Measurements from ENCODE around the gene TUT4. TPM values are rescaled to one million over a fixed set of nuclear protein-coding genes. Genes with fewer than 3 reads are reported as not detected.

The TUT4 gene
- polyA plus RNA-seq, 3 donors, result 4.3 to 24.2 (median 7.6) TPM

GRCh38 chr1:52532731-52533327 is 20.1 kb downstream of the TUT4 start:
- Mint-ChIP-seq H3K27ac (peak overlapping the region; percentile 5 to 95 (median 91)), H3K27me3 (ENCODE audit: low read depth in 3 of 3) (no peaks in the 10 kb centered on the region), H3K4me3 (no peak overlapping the region), H3K36me3 (peaks cover 2 to 4% of the 10 kb centered on the region in 2 donors), H3K9me3 (peaks cover 0 to 8% (median 3%) of the 10 kb centered on the region in 7 donors), H3K4me1 (peaks cover 59% of the 10 kb centered on the region)
- Histone ChIP-seq H3K9ac (ENCODE audit: insufficient read depth, low read length, poor library complexity, severe bottlenecking) (no peak overlapping the region), H3K4me2 (replicated peaks; ENCODE audit: extremely low read depth, low read length, poor library complexity, severe bottlenecking) (peak overlapping the region; percentile 35), H3K27me3 (ENCODE audit: control insufficient read depth in 2 of 2, insufficient read depth in 2 of 2, low read length in 2 of 2) (no peaks in the 10 kb centered on the region), H3K9me3 (replicated peaks in 1 of 2; ENCODE audit: control insufficient read depth in 1 of 2, insufficient read depth in 1 of 2, low read length in 2 of 2) (no peaks in the 10 kb centered on the region), H3K4me1 (ENCODE audit: control insufficient read depth in 1 of 2, insufficient read depth in 2 of 2, low read length in 2 of 2) (peaks cover 45 to 57% of the 10 kb centered on the region in 2 donors), H2AFZ (ENCODE audit: insufficient read depth, low read depth, low read length, poor library complexity, severe bottlenecking) (no peak overlapping the region), H3K79me2 (ENCODE audit: insufficient read depth, low read length) (peaks cover 69% of the 10 kb centered on the region), H4K20me1 (ENCODE audit: insufficient read depth, low read length) (no peaks in the 10 kb centered on the region), H3K27ac (ENCODE audit: low read depth in 1 of 2, low read length in 2 of 2) (peak overlapping the region in 1 of 2 donors; percentile 60), H3K4me3 (replicated peaks in 1 of 3; ENCODE audit: low read depth in 2 of 3, low read length in 3 of 3) (peak overlapping the region in 1 of 3 experiments; percentile 7), H3K36me3 (replicated peaks in 1 of 2; ENCODE audit: control insufficient read depth in 1 of 2, insufficient read depth in 2 of 2, low read length in 2 of 2) (no peaks in the 10 kb centered on the region)
- intact Hi-C loops (cut with micrococcal nuclease), result no loop called here
- no peak for TF ChIP-seq CTCF (IDR thresholded peaks at IDR 0.05)
- peak in 2 of 3 donors; percentile 24 to 52 for DNase-seq
- no CpG with 5 or more reads among the region's 2 CpGs for WGBS (ENCODE audit: insufficient coverage)

GRCh38 chr1:52532247-52532646 is 20.6 kb downstream of the TUT4 start:
- Histone ChIP-seq H2AFZ (ENCODE audit: insufficient read depth, low read depth, low read length, poor library complexity, severe bottlenecking) (no peak overlapping the region), H3K4me2 (replicated peaks; ENCODE audit: extremely low read depth, low read length, poor library complexity, severe bottlenecking) (peak overlapping the region; percentile 35), H4K20me1 (ENCODE audit: insufficient read depth, low read length) (no peaks in the 10 kb centered on the region), H3K36me3 (replicated peaks in 1 of 2; ENCODE audit: control insufficient read depth in 1 of 2, insufficient read depth in 2 of 2, low read length in 2 of 2) (peaks cover 0 to under 1% of the 10 kb centered on the region in 2 donors), H3K79me2 (ENCODE audit: insufficient read depth, low read length) (peaks cover 63% of the 10 kb centered on the region), H3K9ac (ENCODE audit: insufficient read depth, low read length, poor library complexity, severe bottlenecking) (no peak overlapping the region), H3K27ac (ENCODE audit: low read depth in 1 of 2, low read length in 2 of 2) (peak overlapping the region; percentile 9 to 60), H3K4me1 (ENCODE audit: control insufficient read depth in 1 of 2, insufficient read depth in 2 of 2, low read length in 2 of 2) (peaks cover 45 to 57% of the 10 kb centered on the region in 2 donors), H3K27me3 (ENCODE audit: control insufficient read depth in 2 of 2, insufficient read depth in 2 of 2, low read length in 2 of 2) (no peaks in the 10 kb centered on the region), H3K9me3 (replicated peaks in 1 of 2; ENCODE audit: control insufficient read depth in 1 of 2, insufficient read depth in 1 of 2, low read length in 2 of 2) (no peaks in the 10 kb centered on the region), H3K4me3 (replicated peaks in 1 of 3; ENCODE audit: low read depth in 2 of 3, low read length in 3 of 3) (no peak overlapping the region)
- no peak for DNase-seq
- peaks cover 0 to 8% (median 3%) of the 10 kb centered on the region in 7 donors for H3K9me3 Mint-ChIP-seq
- H3K4me1 Mint-ChIP-seq, result peaks cover 59% of the 10 kb centered on the region
- intact Hi-C loops (cut with micrococcal nuclease), result no loop called here
- H3K36me3 Mint-ChIP-seq, result peaks cover 3 to 5% of the 10 kb centered on the region in 2 donors
- no peaks in the 10 kb centered on the region for H3K27me3 Mint-ChIP-seq (ENCODE audit: low read depth in 3 of 3)
- peak overlapping the region; percentile 49 to 95 (median 83) for H3K27ac Mint-ChIP-seq
- TF ChIP-seq CTCF (IDR thresholded peaks at IDR 0.05), result no peak
- WGBS (ENCODE audit: insufficient coverage), result 78% methylated on average over 3 of the region's 8 CpGs
- H3K4me3 Mint-ChIP-seq, result no peak overlapping the region

Measured in CD14-positive monocyte (primary cell).